ENCODE results near the gene ADSL. TPM values are rescaled to one million over a fixed set of nuclear protein-coding genes. Genes with fewer than 3 reads are reported as not detected.

The ADSL gene
- total RNA-seq, 1 experiment from 2014 or later = 126 TPM

DNA sequence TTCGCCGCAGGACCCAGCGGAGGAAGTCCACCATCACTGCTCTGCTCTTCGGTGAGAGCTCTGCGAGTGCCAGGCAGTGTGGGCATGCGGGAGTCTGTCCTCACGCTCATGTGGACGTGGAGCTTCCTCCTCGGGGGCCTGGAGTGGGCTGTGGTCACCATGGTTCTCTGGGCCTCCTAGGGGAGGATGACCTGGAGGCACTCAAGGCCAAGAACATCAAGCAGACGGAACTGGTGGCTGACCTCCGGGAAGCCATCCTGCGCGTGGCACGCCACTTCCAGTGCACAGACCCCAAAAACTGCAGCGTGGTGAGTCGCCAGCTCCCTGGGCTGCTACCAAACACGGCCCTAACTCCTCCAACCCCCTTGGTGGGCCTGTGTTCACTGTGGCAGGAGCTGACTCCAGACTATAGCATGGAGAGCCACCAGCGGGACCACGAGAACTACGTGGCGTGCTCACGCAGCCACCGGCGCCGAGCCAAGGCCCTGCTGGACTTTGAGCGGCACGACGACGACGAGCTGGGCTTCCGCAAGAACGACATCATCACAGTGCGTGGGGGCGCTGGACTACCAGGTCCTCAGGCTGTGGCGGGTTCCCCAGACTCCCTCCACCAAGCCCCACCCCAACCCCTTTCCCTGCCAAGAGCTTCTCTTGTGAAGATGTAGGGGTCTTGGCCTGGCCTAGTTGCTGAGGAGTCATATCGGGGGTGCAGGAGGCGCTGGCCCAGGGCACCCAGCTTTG, 60.9 kb downstream of the ADSL start (continued):
- no peak for TF ChIP-seq POLR2A (IDR thresholded peaks at IDR 0.05; ENCODE audit: borderline replicate concordance, extremely low read depth, insufficient read depth, insufficient read length)

DNA sequence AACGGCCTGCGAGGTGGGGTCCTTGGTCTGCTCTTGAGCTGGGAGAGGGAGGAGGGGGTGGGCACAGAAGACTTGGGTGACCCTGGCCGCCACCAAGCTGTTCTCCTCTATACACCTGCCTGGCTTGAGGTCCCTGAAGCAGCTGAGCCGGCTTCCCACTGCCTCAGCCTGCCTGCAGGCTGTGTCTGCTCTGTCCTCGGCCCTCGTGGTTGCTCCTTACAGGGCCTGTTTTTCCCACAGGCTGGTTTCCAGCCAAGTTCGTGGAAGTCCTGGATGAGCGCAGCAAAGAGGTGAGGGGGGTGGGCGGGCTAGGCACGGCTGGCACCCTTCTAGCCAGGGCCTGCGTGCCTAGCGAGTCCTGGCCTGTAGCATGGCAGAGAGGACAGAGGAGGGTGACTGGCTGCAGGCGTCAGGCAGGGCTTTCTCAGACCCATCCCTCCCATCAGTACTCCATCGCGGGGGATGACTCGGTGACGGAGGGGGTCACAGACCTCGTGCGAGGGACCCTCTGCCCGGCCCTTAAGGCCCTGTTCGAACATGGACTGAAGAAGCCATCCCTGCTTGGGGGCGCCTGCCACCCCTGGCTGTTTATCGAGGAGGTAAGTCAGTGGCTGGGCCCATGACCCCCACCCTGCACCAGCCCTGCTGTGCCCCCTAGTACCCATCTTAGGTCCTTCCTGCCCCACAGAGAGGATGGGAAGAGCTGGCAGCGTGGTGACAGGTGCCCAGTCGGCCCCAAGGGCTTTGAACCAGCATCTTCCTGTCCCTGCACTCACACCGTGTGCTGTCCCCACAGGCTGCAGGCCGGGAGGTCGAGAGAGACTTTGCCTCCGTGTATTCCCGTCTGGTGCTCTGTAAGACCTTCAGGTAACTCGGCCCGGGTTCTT, 61.8 kb downstream of the ADSL start:
- DNase-seq (ENCODE audit: low read depth, low spot score) (no peak), ATAC-seq (no peak)
- POLR2A ChIA-PET = no interaction called here
- TF ChIP-seq CEBPB (IDR thresholded peaks at IDR 0.05; ENCODE audit: low read depth) (no peak), POLR2A (IDR thresholded peaks at IDR 0.05; ENCODE audit: borderline replicate concordance, extremely low read depth, insufficient read depth, insufficient read length) (no peak), POLR2AphosphoS5 (IDR thresholded peaks at IDR 0.05; ENCODE audit: low read depth, low read length) (no peak), CBX3 (IDR thresholded peaks at IDR 0.05; ENCODE audit: low read depth) (no peak), FOSL1 (IDR thresholded peaks at IDR 0.05; ENCODE audit: low read depth) (no peak), SRF (IDR thresholded peaks at IDR 0.05; ENCODE audit: low read depth) (no peak)
- TF ChIP-seq, protein P1, sequence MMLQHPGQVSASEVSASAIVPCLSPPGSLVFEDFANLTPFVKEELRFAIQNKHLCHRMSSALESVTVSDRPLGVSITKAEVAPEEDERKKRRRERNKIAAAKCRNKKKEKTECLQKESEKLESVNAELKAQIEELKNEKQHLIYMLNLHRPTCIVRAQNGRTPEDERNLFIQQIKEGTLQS (IDR thresholded peaks at IDR 0.05) = no peak
- no TSS peak for BruUV-seq (replicated peaks)
- Histone ChIP-seq H3K36me3 (ENCODE audit: control insufficient read depth in 1 of 2, insufficient read depth in 2 of 2, low read length in 2 of 2) (peaks cover 5 to 11% of the 10 kb centered on the region in 2 experiments; a peak in 2 of 4 replicates), H3K9ac (ENCODE audit: low read length) (no peak overlapping the region), H3K79me2 (ENCODE audit: insufficient read depth, low read length) (no peaks in the 10 kb centered on the region), H3K4me2 (ENCODE audit: low read length) (no peak overlapping the region), H3K4me1 (ENCODE audit: control insufficient read depth in 1 of 2, insufficient read depth in 2 of 2, low read length in 2 of 2) (peaks cover 4 to 11% of the 10 kb centered on the region in 2 experiments; a peak in 3 of 4 replicates), H4K20me1 (ENCODE audit: insufficient read depth) (no peaks in the 10 kb centered on the region), H3K27me3 (ENCODE audit: insufficient read depth, low read length) (no peaks in the 10 kb centered on the region), H3K27ac (ENCODE audit: low read depth, low read length) (no peak overlapping the region), H3K9me3 (ENCODE audit: control insufficient read depth in 1 of 2, insufficient read depth in 1 of 2, low read depth in 1 of 2, low read length in 2 of 2) (no peaks in the 10 kb centered on the region), H2AFZ (ENCODE audit: low read depth, low read length, poor library complexity, severe bottlenecking) (no peak overlapping the region), H3K9me2 (ENCODE audit: insufficient read depth) (no peaks in the 10 kb centered on the region), H3K4me3 (replicated peaks in 1 of 2; ENCODE audit: low read depth in 1 of 2, low read length in 2 of 2) (no peak overlapping the region)
- CTCF ChIA-PET = no interaction called here
- RAD21 ChIA-PET (ENCODE audit: low non-redundant PET in 1 of 2, low total read pairs in 2 of 2, uncharacterized antibody in 2 of 2, unreplicated experiment in 2 of 2) = no interaction called here
- intact Hi-C loops (cut with micrococcal nuclease) = no loop called here

All from HCT116 (cell line).